ENCODE results near the gene SPOCK2. TPM values are rescaled to one million over a fixed set of nuclear protein-coding genes. Genes with fewer than 3 reads are reported as not detected.

SPOCK2 gene
- total RNA-seq, 1 donor from 2014 or later: 3.2 TPM

- H3K9me3 Mint-ChIP-seq: no peaks in the 10 kb centered on the region
- H3F3A ChIP-seq (ENCODE audit: low read depth): no peaks in the 10 kb centered on the region
- H3K36me3 ChIP-seq: no peaks in the 10 kb centered on the region
- peaks cover 14% of the 10 kb centered on the region for H3K36me3 Mint-ChIP-seq
- H3K4me3 Mint-ChIP-seq: peak overlapping the region; percentile 30
- H3K9ac ChIP-seq: no peak overlapping the region
- peaks cover 50% of the 10 kb centered on the region for H3K4me1 Mint-ChIP-seq
- no peak overlapping the region for H3K4me3 ChIP-seq
- no peak overlapping the region for H2AFZ ChIP-seq (replicated peaks)
- no peak for DNase-seq (ENCODE audit: low spot score)
- no peaks in the 10 kb centered on the region for H3K79me2 ChIP-seq (ENCODE audit: low read depth)
- no peaks in the 10 kb centered on the region for H3K9me3 ChIP-seq (ENCODE audit: low read depth)
- H3K4me1 ChIP-seq: peaks cover 22% of the 10 kb centered on the region
- H4K20me1 ChIP-seq (ENCODE audit: low read depth): no peaks in the 10 kb centered on the region
- H3K27ac ChIP-seq: no peak overlapping the region
- no peaks in the 10 kb centered on the region for H3K27me3 ChIP-seq
- peaks cover 3% of the 10 kb centered on the region for H3K27me3 Mint-ChIP-seq (ENCODE audit: insufficient read depth, low read depth)
- H3K4me2 ChIP-seq: no peak overlapping the region
- TF ChIP-seq CTCF (IDR thresholded peaks at IDR 0.05) (no peak), EZH2phosphoT487 (IDR thresholded peaks at IDR 0.05) (no peak), EZH2 (IDR thresholded peaks at IDR 0.05) (no peak)
- H3K27ac Mint-ChIP-seq: peak overlapping the region; percentile 99
Measured at GRCh38 chr10:72010234-72010973, 77.9 kb downstream of the SPOCK2 start.

- Histone ChIP-seq H3K4me1 (peaks cover 17% of the 10 kb centered on the region), H3K27ac (peak overlapping the region; percentile 61), H3K9ac (no peak overlapping the region), H3K36me3 (no peaks in the 10 kb centered on the region), H4K20me1 (ENCODE audit: low read depth) (no peaks in the 10 kb centered on the region), H3K4me2 (peak overlapping the region; percentile 11), H3K27me3 (no peaks in the 10 kb centered on the region), H2AFZ (replicated peaks) (no peak overlapping the region), H3K9me3 (ENCODE audit: low read depth) (no peaks in the 10 kb centered on the region), H3F3A (ENCODE audit: low read depth) (no peaks in the 10 kb centered on the region), H3K79me2 (ENCODE audit: low read depth) (no peaks in the 10 kb centered on the region), H3K4me3 (no peak overlapping the region)
- peak; percentile 57 for DNase-seq (ENCODE audit: low spot score)
- no peak for TF ChIP-seq EZH2phosphoT487 (IDR thresholded peaks at IDR 0.05)
- TF ChIP-seq CTCF (IDR thresholded peaks at IDR 0.05): no peak
- no peak for TF ChIP-seq EZH2 (IDR thresholded peaks at IDR 0.05)
- peak overlapping the region; percentile 48 for H3K4me3 Mint-ChIP-seq
- no peaks in the 10 kb centered on the region for H3K27me3 Mint-ChIP-seq (ENCODE audit: insufficient read depth, low read depth)
- no peaks in the 10 kb centered on the region for H3K9me3 Mint-ChIP-seq
- H3K27ac Mint-ChIP-seq: peak overlapping the region; percentile 99
- peaks cover 14% of the 10 kb centered on the region for H3K36me3 Mint-ChIP-seq
- H3K4me1 Mint-ChIP-seq: peaks cover 45% of the 10 kb centered on the region
Measured at GRCh38 chr10:72009425-72010081, 78.8 kb downstream of the SPOCK2 start.

GRCh38 chr10:72009051-72009424, 79.3 kb downstream of the SPOCK2 start:
- Histone ChIP-seq H3K27ac (peak overlapping the region; percentile 61), H2AFZ (replicated peaks) (no peak overlapping the region), H4K20me1 (ENCODE audit: low read depth) (no peaks in the 10 kb centered on the region), H3K36me3 (no peaks in the 10 kb centered on the region), H3F3A (ENCODE audit: low read depth) (no peaks in the 10 kb centered on the region), H3K4me2 (no peak overlapping the region), H3K79me2 (ENCODE audit: low read depth) (no peaks in the 10 kb centered on the region), H3K9ac (no peak overlapping the region), H3K27me3 (no peaks in the 10 kb centered on the region), H3K9me3 (ENCODE audit: low read depth) (no peaks in the 10 kb centered on the region), H3K4me3 (no peak overlapping the region), H3K4me1 (peaks cover 12% of the 10 kb centered on the region)
- Mint-ChIP-seq H3K27me3 (ENCODE audit: insufficient read depth, low read depth) (no peaks in the 10 kb centered on the region), H3K9me3 (no peaks in the 10 kb centered on the region), H3K27ac (peak overlapping the region; percentile 99), H3K36me3 (peaks cover 14% of the 10 kb centered on the region), H3K4me1 (peaks cover 43% of the 10 kb centered on the region), H3K4me3 (peak overlapping the region; percentile 38)
- TF ChIP-seq EZH2 (IDR thresholded peaks at IDR 0.05): no peak
- TF ChIP-seq EZH2phosphoT487 (IDR thresholded peaks at IDR 0.05): no peak
- no peak for TF ChIP-seq CTCF (IDR thresholded peaks at IDR 0.05)
- DNase-seq (ENCODE audit: low spot score): no peak

Other genes starting within 250 kb of the SPOCK2 start
- gene PSAP, start 237.3 kb downstream of the SPOCK2 start, total RNA-seq (ENCODE audit: low replicate concordance): 358 and 493 TPM in 2 replicates
- gene CHST3, start 124.2 kb downstream of the SPOCK2 start, total RNA-seq (ENCODE audit: low replicate concordance): 9.1 and 11.9 TPM in 2 replicates
- gene ANAPC16, start 127.5 kb upstream of the SPOCK2 start, total RNA-seq (ENCODE audit: low replicate concordance): 130 and 217 TPM in 2 replicates
- gene ASCC1, start 127.7 kb upstream of the SPOCK2 start, total RNA-seq (ENCODE audit: low replicate concordance): 41.8 and 49.5 TPM in 2 replicates
- 257 and 436 TPM in 2 replicates for gene DDIT4, start 185.4 kb upstream of the SPOCK2 start, total RNA-seq (ENCODE audit: low replicate concordance)

Measured in neural progenitor cell (in vitro differentiated cells).